ENCODE measurements around the gene C10orf105.

Gene C10orf105

GRCh38 chr10:71737001-71737833 is 17.6 kb upstream of the C10orf105 start:
- peak; percentile 56 to 63 for ATAC-seq

GRCh38 chr10:71736570-71736952 is 17.0 kb upstream of the C10orf105 start:
- peak in 1 of 2 donors; percentile 7 for ATAC-seq

DNA sequence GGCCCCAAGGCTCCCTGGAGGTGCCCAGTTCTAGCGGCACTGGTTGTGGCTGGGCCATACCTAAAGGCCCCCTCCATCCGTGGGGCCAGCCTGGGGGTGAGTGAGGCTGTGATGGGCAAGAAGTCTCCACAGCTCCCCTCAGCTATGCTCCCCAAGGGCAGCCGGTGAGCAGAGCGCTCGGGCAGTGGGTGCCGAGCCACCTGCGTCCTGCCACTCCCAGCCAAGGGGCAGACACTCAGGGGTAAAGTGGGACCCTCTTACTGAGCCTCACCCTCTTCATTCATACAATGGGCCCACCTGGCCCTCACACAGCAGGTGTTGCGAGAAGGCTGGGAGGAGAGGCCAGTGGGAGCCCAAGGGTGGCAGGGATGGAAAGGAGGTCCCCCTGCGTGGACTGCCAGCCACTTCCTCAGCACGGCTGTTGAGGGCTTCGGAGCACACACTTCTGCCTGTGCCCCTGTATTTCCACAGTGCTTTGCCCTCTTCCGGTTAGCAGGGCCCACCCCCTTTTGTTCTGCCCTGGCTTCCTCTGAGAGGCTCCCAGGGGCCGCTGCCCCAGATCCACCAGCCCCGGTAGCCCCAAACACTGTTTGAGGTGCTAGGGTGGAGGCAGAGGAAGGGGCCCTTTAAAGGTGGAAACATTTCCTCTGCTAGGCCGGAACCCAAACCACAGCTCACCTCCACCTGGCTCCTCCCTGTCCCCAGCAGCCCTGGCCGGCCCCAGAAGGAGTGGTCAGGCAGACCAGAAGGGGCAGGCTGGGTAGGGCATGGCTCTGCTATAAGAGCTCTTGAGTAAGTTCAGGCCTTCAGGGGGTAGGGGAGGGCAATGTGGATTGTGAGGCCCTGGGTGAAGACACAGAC is 16.4 kb upstream of the C10orf105 start:
- peak; percentile 49 to 57 for ATAC-seq

DNA sequence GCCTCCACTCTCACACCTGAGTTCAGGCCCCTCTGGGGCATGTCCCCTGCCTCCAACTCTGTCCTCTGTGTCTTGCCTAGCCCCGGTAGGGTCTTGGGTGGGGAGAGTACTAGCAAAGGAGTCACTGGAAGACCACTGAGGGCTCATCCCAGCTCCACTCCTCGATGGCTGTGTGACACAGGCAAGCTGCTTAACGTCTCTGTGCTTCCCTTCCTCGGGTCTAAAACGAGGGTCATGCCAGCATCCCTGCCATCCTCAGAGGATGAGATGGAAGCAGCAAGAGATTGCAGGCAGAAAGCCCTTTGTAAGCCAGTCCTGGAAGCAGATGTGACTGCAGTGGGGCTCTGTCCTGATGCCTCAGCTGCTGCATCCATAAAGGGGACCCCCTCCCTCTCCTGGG is 15.2 kb upstream of the C10orf105 start:
- no peak for ATAC-seq

- no peak for ATAC-seq
Observed at GRCh38 chr10:71731791-71732190, 12.2 kb upstream of the C10orf105 start.

- no peak for ATAC-seq
Observed at GRCh38 chr10:71729161-71729636, 9.6 kb upstream of the C10orf105 start.

GRCh38 chr10:71727738-71728737 is 8.5 kb upstream of the C10orf105 start:
- ATAC-seq: peak; percentile 20 to 24

- ATAC-seq: peak; percentile 54 to 64
Observed at GRCh38 chr10:71727105-71727737, 7.6 kb upstream of the C10orf105 start.

DNA sequence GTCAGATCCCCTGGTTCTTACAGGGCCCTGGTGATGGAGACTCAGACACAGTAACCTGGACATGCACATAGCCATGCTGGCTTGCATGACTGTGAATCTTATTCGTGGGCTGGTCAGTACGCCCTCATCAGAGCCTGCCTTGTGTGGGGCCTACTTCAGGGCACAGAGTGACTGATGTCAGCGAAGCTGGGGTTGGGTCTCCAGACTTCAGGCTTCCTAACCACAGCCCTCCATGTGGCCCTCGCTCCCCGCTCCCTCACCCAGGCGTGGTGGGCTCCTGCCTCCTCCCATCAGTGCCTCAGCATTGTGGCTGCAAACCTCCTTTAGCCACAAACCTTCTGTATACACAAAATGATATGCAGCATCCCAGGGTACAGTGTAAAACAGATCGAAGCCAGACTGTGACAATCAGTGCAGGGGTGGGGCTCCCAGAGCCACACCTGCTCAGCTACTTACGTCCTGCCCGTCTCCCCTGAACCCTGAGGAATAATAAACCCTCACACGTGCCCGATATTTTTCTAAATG is 7.1 kb upstream of the C10orf105 start:
- peak; percentile 28 to 31 for ATAC-seq

DNA sequence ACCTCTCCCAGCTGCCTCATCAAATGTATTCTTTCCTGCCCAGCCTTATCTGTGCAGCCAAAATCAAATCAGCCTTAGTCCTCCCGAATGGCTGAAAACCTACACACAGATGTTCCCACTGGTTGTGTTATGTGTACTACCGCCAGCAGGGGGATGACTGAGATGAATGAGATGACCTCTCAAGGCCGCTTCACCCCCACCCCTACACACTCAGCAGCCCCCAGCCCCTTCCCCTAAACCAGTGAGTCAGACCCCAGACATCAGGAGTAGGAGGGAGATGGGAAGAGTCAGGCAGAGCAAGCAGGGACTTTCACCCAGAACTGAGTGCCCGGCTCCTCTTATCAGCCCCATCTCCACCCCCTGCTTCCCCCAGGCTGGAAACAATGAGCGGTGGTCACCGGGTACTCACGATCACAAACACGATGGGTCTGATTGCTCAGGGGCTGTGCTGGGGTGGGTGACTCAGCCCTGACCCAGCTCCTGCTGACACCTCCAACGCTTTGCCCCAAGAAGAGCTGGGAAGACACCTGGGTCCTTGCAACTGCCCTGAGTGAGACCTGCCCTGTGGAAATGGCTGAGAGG is 6.5 kb upstream of the C10orf105 start:
- peak; percentile 65 to 68 for ATAC-seq

- ATAC-seq: no peak
Observed at GRCh38 chr10:71725249-71725648, 5.7 kb upstream of the C10orf105 start.

DNA sequence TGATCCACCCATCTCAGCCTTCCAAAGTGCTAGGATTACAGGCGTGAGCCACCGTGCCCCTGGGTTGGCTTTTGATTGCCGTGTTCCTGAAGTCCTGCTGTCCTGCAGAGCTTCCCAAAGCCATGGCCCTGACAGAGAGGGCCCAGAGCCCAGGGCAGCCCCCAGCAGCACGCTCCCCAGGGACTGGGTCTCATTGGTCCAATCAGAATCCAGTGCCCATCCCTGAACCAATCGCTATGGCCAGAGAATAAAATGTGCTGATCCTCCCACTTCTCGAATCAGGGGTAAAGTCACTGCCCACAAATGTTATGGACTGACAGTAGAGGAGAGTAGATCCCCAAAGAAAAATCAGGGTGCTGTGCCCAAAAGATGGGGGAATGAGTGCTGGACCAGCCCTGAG is 5.0 kb upstream of the C10orf105 start:
- no peak for ATAC-seq

- no peak for ATAC-seq
Observed at GRCh38 chr10:71723311-71723710, 3.7 kb upstream of the C10orf105 start.

GRCh38 chr10:71722849-71723248 is 3.3 kb upstream of the C10orf105 start:
- no peak for ATAC-seq

GRCh38 chr10:71721313-71721712 is 1.7 kb upstream of the C10orf105 start:
- no peak for ATAC-seq

DNA sequence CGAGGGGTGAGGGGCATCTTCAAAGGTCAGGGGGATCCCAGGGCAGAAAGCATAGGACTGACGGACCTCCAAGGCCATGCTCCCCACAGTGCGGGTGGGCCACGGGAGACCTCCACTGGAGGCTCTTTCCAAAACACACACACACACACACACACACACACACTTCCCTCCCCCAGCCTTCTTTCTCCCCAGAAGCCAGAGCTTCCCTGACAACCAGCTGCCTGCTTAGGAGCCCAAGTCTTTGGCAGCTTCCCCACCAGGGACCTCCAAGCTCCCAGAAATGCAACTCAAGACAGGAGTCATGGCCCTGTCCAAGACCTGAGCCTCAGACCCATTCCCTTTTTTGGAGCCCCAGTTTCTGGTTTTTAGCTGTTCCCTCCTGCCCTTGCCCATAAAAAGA is 710 bp upstream of the C10orf105 start:
- no peak for ATAC-seq

GRCh38 chr10:71719042-71719441 is 536 bp downstream of the C10orf105 start:
- ATAC-seq: no peak

- no peak for ATAC-seq
Observed at GRCh38 chr10:71718165-71718698, 1.3 kb downstream of the C10orf105 start.

GRCh38 chr10:71717551-71717951 is 2.0 kb downstream of the C10orf105 start:
- ATAC-seq: no peak

DNA sequence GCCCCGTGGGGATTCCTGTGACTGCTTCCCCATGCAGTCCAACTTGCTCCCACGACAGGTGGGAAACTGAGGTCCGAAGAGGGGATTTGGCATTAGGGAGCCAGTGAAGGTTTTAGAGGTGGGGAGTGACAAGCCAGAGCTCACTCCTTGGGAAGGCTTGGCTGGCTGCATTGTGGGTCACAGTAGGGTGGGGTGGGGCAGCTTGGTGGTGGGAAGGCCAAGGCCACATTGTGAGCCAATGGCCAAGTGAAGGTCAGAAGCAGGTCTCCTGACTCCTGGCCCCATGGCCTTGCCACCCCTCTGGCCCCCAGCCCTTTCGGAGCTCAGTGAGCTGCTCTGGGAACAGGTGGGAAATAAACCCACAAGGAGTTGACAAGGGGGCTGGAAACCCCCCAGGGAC is 2.5 kb downstream of the C10orf105 start:
- no peak for ATAC-seq

- no peak for ATAC-seq
Observed at GRCh38 chr10:71716426-71716825, 3.2 kb downstream of the C10orf105 start.
